ENCODE data around the gene EIF3J.
"Not testable (repeated sequence)": the region's sequence is repeated elsewhere in the genome, so short reads cannot be mapped to it uniquely, and the experiment has no call there.

EIF3J gene

GRCh38 chr15:44535523-44536301 lies 1.2 kb upstream of the EIF3J start:
- Histone ChIP-seq H3K36me3 (peaks cover 5% of the 10 kb centered on the region), H3K4me1 (ENCODE audit: control insufficient read depth in 1 of 2, insufficient read depth in 1 of 2, low read depth in 1 of 2, low read length in 1 of 2) (peaks cover 21 to 28% of the 10 kb centered on the region in 2 experiments), H3K4me3 (ENCODE audit: low read depth in 1 of 2, low read length in 1 of 2) (peak overlapping the region; percentile 75 to 97), H3K27me3 (no peaks in the 10 kb centered on the region), H3K27ac (peak overlapping the region; percentile 96), H3K9me3 (no peaks in the 10 kb centered on the region)
- no peak for TF ChIP-seq CTCF (IDR thresholded peaks at IDR 0.05)

- Histone ChIP-seq H3K36me3 (peaks cover 5% of the 10 kb centered on the region), H3K27me3 (no peaks in the 10 kb centered on the region), H3K4me1 (ENCODE audit: control insufficient read depth in 1 of 2, insufficient read depth in 1 of 2, low read depth in 1 of 2, low read length in 1 of 2) (peaks cover 21 to 28% of the 10 kb centered on the region in 2 experiments), H3K4me3 (ENCODE audit: low read depth in 1 of 2, low read length in 1 of 2) (peak overlapping the region; percentile 75 to 97), H3K9me3 (no peaks in the 10 kb centered on the region), H3K27ac (peak overlapping the region; percentile 96)
- TF ChIP-seq CTCF (IDR thresholded peaks at IDR 0.05) = peak; percentile 80
Measured at GRCh38 chr15:44536302-44536961, 515 bp upstream of the EIF3J start.

- H3K27me3 ChIP-seq = no peaks in the 10 kb centered on the region
- peaks cover 5% of the 10 kb centered on the region for H3K36me3 ChIP-seq
- no peaks in the 10 kb centered on the region for H3K9me3 ChIP-seq
- H3K4me3 ChIP-seq (ENCODE audit: low read depth in 1 of 2, low read length in 1 of 2) = peak overlapping the region; percentile 75 to 97
- H3K4me1 ChIP-seq (ENCODE audit: control insufficient read depth in 1 of 2, insufficient read depth in 1 of 2, low read depth in 1 of 2, low read length in 1 of 2) = peaks cover 21 to 28% of the 10 kb centered on the region in 2 experiments
- no peak for TF ChIP-seq CTCF (IDR thresholded peaks at IDR 0.05)
- H3K27ac ChIP-seq = peak overlapping the region; percentile 96
Measured at GRCh38 chr15:44537735-44538240, 841 bp downstream of the EIF3J start.

GRCh38 chr15:44541282-44541958 lies 4.5 kb downstream of the EIF3J start:
- H3K4me3 ChIP-seq (ENCODE audit: low read depth in 1 of 2, low read length in 1 of 2) = no peak overlapping the region
- no peak overlapping the region for H3K27ac ChIP-seq
- H3K9me3 ChIP-seq = no peaks in the 10 kb centered on the region
- H3K36me3 ChIP-seq = peaks cover 5% of the 10 kb centered on the region
- peaks cover 16 to 20% of the 10 kb centered on the region in 2 experiments for H3K4me1 ChIP-seq (ENCODE audit: control insufficient read depth in 1 of 2, insufficient read depth in 1 of 2, low read depth in 1 of 2, low read length in 1 of 2)
- no peaks in the 10 kb centered on the region for H3K27me3 ChIP-seq
- no peak for TF ChIP-seq CTCF (IDR thresholded peaks at IDR 0.05)

GRCh38 chr15:44542596-44542995 lies 5.6 kb downstream of the EIF3J start:
- Histone ChIP-seq H3K9me3 (no peaks in the 10 kb centered on the region), H3K36me3 (no peaks in the 10 kb centered on the region), H3K4me3 (ENCODE audit: low read depth in 1 of 2, low read length in 1 of 2) (no peak overlapping the region), H3K27me3 (no peaks in the 10 kb centered on the region), H3K27ac (no peak overlapping the region), H3K4me1 (ENCODE audit: control insufficient read depth in 1 of 2, insufficient read depth in 1 of 2, low read depth in 1 of 2, low read length in 1 of 2) (peaks cover 12 to 17% of the 10 kb centered on the region in 2 experiments)
- no peak for TF ChIP-seq CTCF (IDR thresholded peaks at IDR 0.05)

- H3K36me3 ChIP-seq; H3K4me3 ChIP-seq (ENCODE audit: low read depth in 1 of 2, low read length in 1 of 2); H3K27me3 ChIP-seq; H3K4me1 ChIP-seq (ENCODE audit: control insufficient read depth in 1 of 2, insufficient read depth in 1 of 2, low read depth in 1 of 2, low read length in 1 of 2); H3K27ac ChIP-seq; H3K9me3 ChIP-seq: not testable (repeated sequence)
Measured at GRCh38 chr15:44544745-44545144, 7.8 kb downstream of the EIF3J start.
